HCT116 (cell line): Measurements from ENCODE around the gene SERP1. TPM values are rescaled to one million over a fixed set of nuclear protein-coding genes. Genes with fewer than 3 reads are reported as not detected.

Source experiments
- ATAC-seq: fragments of 200-7000 bp; cut with Tn5 transposase; 2 replicates; pipeline ENCODE4 v1.9.1; 2020; ENCODE audit warnings: mild to moderate bottlenecking, moderate library complexity
- BruUV-seq: library from RNA; stranded (reverse); fragments of 400-500 nt; replicated peaks from 2 replicates; lab custom pipeline; 2021; lab: Mats Ljungman, UMichigan
- CTCF ChIA-PET: fragments of 300-600 bp; sonication (Branson Sonifier 250); formaldehyde crosslinking; loops from one replicate; lab custom pipeline; 2021; ENCODE audit warnings: antibody characterized with exemption; lab: Charles Lee
- POLR2A ChIA-PET: fragments of 300-600, 350-600 bp; sonication (Branson Sonifier 250); formaldehyde crosslinking; loops from one replicate; lab custom pipeline; 2021; ENCODE audit warnings: antibody characterized with exemption; lab: Charles Lee
- RAD21 ChIA-PET, 2 experiments: fragments of 300-600 bp; sonication (Branson Sonifier 250); formaldehyde crosslinking; loops; one replicate each; lab custom pipeline; 2023; ENCODE audit warnings: low total read pairs in 2 of 2; ENCODE audit not compliant: uncharacterized antibody in 2 of 2, unreplicated experiment in 2 of 2, low non-redundant PET in 1 of 2; lab: Charles Lee
- DNase-seq: peaks from one replicate; pipeline ENCODE4 v3.0.0-alpha.2; 2010; ENCODE audit warnings: low read depth, low spot score
- H2AFZ ChIP-seq: fragments of 200-600 bp; shearing (Covaris generic), sonication (generic); 2 replicates; pipeline ENCODE4 v1.6.1; 2017; ENCODE audit warnings: low read depth, mixed run types, mixed read lengths, antibody characterized with exemption, low read length; ENCODE audit not compliant: poor library complexity, severe bottlenecking
- H3K27ac ChIP-seq: 2 replicates; pipeline ENCODE4 v1.5.1; 2012; ENCODE audit warnings: low read depth, low read length
- H3K27me3 ChIP-seq: fragments of 200-600 bp; sonication (generic); 2 replicates; pipeline ENCODE4 v1.6.1; 2016; ENCODE audit warnings: mixed run types, low read length, mixed read lengths; ENCODE audit not compliant: insufficient read depth
- H3K36me3 ChIP-seq, 2 experiments: fragments of 200-500 bp in 1 of 2; fragments of 200-600 bp in 1 of 2; sonication (Bioruptor generic) in 1 of 2; sonication (generic) in 1 of 2; 2 replicates each; pipeline versions ENCODE4 v1.5.1 to v1.6.1; 2014 to 2016; ENCODE audit warnings: low read length in 2 of 2, inconsistent platforms in 1 of 2, mixed read lengths in 1 of 2, mixed run types in 1 of 2; ENCODE audit not compliant: insufficient read depth in 2 of 2, control insufficient read depth in 1 of 2
- H3K4me1 ChIP-seq, 2 experiments: fragments of 200-600 bp in 1 of 2; sonication (generic) in 1 of 2; 2 replicates each; pipeline versions ENCODE4 v1.5.1 to v1.6.1; 2012 to 2017; ENCODE audit warnings: low read length in 2 of 2, inconsistent platforms in 1 of 2, mild to moderate bottlenecking in 1 of 2, mixed read lengths in 1 of 2, mixed run types in 1 of 2, moderate library complexity in 1 of 2; ENCODE audit not compliant: insufficient read depth in 2 of 2, control insufficient read depth in 1 of 2
- H3K4me2 ChIP-seq: fragments of 200-600 bp; sonication (generic); 2 replicates; pipeline ENCODE4 v1.6.1; 2017; ENCODE audit warnings: mixed run types, low read length, mixed read lengths
- H3K4me3 ChIP-seq, 2 experiments: fragments of 200-600 bp in 1 of 2; sonication (generic) in 1 of 2; replicated peaks in 1 of 2; 2 replicates each; pipeline ENCODE4 v1.5.1; 2011 to 2016; ENCODE audit warnings: low read length in 2 of 2, control low read depth in 1 of 2, low read depth in 1 of 2, mild to moderate bottlenecking in 1 of 2, mixed read lengths in 1 of 2, mixed run types in 1 of 2
- H3K79me2 ChIP-seq: fragments of 200-600 bp; sonication (generic); 2 replicates; pipeline ENCODE4 v1.6.1; 2017; ENCODE audit warnings: mild to moderate bottlenecking, mixed run types, low read length, moderate library complexity, mixed read lengths; ENCODE audit not compliant: insufficient read depth
- H3K9ac ChIP-seq: fragments of 200-600 bp; sonication (generic); 2 replicates; pipeline ENCODE4 v1.6.1; 2016; ENCODE audit warnings: low read length, mixed read lengths
- H3K9me2 ChIP-seq: fragments of 200-600 bp; sonication (generic), shearing (Covaris generic); 2 replicates; pipeline ENCODE4 v1.6.1; 2017; ENCODE audit warnings: mixed run types, mild to moderate bottlenecking, moderate library complexity; ENCODE audit not compliant: insufficient read depth
- H3K9me3 ChIP-seq, 2 experiments: fragments of 200-500 bp in 1 of 2; fragments of 200-600 bp in 1 of 2; sonication (Bioruptor generic) in 1 of 2; sonication (generic) in 1 of 2; 2 replicates each; pipeline ENCODE4 v1.6.1; 2014 to 2017; ENCODE audit warnings: low read length in 2 of 2, mixed read lengths in 2 of 2, inconsistent platforms in 1 of 2, low read depth in 1 of 2, mild to moderate bottlenecking in 1 of 2, mixed run types in 1 of 2, moderate library complexity in 1 of 2; ENCODE audit not compliant: control insufficient read depth in 1 of 2, insufficient read depth in 1 of 2
- H4K20me1 ChIP-seq: fragments of 200-600 bp; sonication (generic), shearing (Covaris generic); 2 replicates; pipeline ENCODE4 v1.6.1; 2017; ENCODE audit warnings: mixed run types, mild to moderate bottlenecking, moderate library complexity; ENCODE audit not compliant: insufficient read depth
- CEBPB ChIP-seq: IDR thresholded peaks from 2 replicates; pipeline ENCODE4 v1.6.1; 2012; ENCODE audit warnings: low read depth
- EGR1 ChIP-seq: IDR thresholded peaks from 2 replicates; pipeline ENCODE4 v1.6.1; 2012; ENCODE audit warnings: low read depth
- ELF1 ChIP-seq: IDR thresholded peaks from 2 replicates; pipeline ENCODE4 v1.6.1; 2012; ENCODE audit warnings: low read depth, borderline replicate concordance
- EZH2 ChIP-seq: fragments of 200-600 bp; sonication (generic); IDR thresholded peaks from 2 replicates; pipeline ENCODE4 v1.6.1; 2017; ENCODE audit warnings: antibody characterized with exemption, mixed run types
- EZH2phosphoT487 ChIP-seq: fragments of 200-600 bp; IDR thresholded peaks from 2 replicates; pipeline ENCODE4 v1.6.1; 2018; ENCODE audit warnings: antibody characterized with exemption, borderline replicate concordance
- JUND ChIP-seq: IDR thresholded peaks from 2 replicates; pipeline ENCODE4 v1.6.1; 2012
- POLR2A ChIP-seq: IDR thresholded peaks from 2 replicates; pipeline ENCODE4 v1.7.0; 2011; ENCODE audit warnings: borderline replicate concordance; ENCODE audit not compliant: insufficient read depth, insufficient read length; ENCODE audit errors: extremely low read depth
- POLR2AphosphoS5 ChIP-seq: IDR thresholded peaks from 2 replicates; pipeline ENCODE4 v1.6.1; 2011; ENCODE audit warnings: mild to moderate bottlenecking, low read depth, low read length, moderate library complexity
- RAD21 ChIP-seq: IDR thresholded peaks from 2 replicates; pipeline ENCODE4 v1.6.1; 2012; ENCODE audit warnings: low read depth, mild to moderate bottlenecking
- SP1 ChIP-seq: IDR thresholded peaks from 2 replicates; pipeline ENCODE4 v1.6.1; 2012; ENCODE audit warnings: low read depth
- YY1 ChIP-seq: IDR thresholded peaks from 2 replicates; pipeline ENCODE4 v1.6.1; 2011; ENCODE audit warnings: low read length, low read depth, moderate library complexity, mild to moderate bottlenecking; ENCODE audit not compliant: insufficient replicate concordance; ENCODE audit errors: extremely low read depth
- ZFX ChIP-seq: fragments of 450-650 bp; IDR thresholded peaks from 2 replicates; pipeline ENCODE4 v1.6.1; 2017
- intact Hi-C: fragments of 100-400 bp; cut with micrococcal nuclease; formaldehyde crosslinking; loops from 2 replicates; pipeline ENCODE4 v1.10.0; 2022
- total RNA-seq: library from RNA; stranded (reverse); gene quantifications from one replicate; pipeline ENCODE4 v1.2.1, GENCODE V29; 2021; ENCODE audit not compliant: unreplicated experiment
- TF ChIP-seq, protein P1 (sequence below): IDR thresholded peaks from 2 replicates; pipeline ENCODE4 v1.6.1; 2012; ENCODE audit warnings: low read depth
- TF ChIP-seq, protein P2 (sequence below): IDR thresholded peaks from 2 replicates; pipeline ENCODE4 v1.6.1; 2012

SERP1 gene
- total RNA-seq, 1 experiment from 2014 or later = 69.1 TPM

GRCh38 chr3:150582620-150583019, 36.3 kb upstream of the SERP1 start:
- TF ChIP-seq ZFX = no peak
- TF ChIP-seq JUND = no peak
- TF ChIP-seq, protein P1, sequence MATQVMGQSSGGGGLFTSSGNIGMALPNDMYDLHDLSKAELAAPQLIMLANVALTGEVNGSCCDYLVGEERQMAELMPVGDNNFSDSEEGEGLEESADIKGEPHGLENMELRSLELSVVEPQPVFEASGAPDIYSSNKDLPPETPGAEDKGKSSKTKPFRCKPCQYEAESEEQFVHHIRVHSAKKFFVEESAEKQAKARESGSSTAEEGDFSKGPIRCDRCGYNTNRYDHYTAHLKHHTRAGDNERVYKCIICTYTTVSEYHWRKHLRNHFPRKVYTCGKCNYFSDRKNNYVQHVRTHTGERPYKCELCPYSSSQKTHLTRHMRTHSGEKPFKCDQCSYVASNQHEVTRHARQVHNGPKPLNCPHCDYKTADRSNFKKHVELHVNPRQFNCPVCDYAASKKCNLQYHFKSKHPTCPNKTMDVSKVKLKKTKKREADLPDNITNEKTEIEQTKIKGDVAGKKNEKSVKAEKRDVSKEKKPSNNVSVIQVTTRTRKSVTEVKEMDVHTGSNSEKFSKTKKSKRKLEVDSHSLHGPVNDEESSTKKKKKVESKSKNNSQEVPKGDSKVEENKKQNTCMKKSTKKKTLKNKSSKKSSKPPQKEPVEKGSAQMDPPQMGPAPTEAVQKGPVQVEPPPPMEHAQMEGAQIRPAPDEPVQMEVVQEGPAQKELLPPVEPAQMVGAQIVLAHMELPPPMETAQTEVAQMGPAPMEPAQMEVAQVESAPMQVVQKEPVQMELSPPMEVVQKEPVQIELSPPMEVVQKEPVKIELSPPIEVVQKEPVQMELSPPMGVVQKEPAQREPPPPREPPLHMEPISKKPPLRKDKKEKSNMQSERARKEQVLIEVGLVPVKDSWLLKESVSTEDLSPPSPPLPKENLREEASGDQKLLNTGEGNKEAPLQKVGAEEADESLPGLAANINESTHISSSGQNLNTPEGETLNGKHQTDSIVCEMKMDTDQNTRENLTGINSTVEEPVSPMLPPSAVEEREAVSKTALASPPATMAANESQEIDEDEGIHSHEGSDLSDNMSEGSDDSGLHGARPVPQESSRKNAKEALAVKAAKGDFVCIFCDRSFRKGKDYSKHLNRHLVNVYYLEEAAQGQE = no peak
- no peak for TF ChIP-seq EGR1
- no peak for TF ChIP-seq EZH2phosphoT487
- TF ChIP-seq CEBPB = no peak
- no peak for TF ChIP-seq POLR2A
- Histone ChIP-seq H3K9ac (no peak overlapping the region), H3K27me3 (no peaks in the 10 kb centered on the region), H3K4me1 (no peaks in the 10 kb centered on the region), H3K4me2 (no peak overlapping the region), H3K9me3 (no peaks in the 10 kb centered on the region), H3K79me2 (peaks cover 73% of the 10 kb centered on the region), H3K27ac (no peak overlapping the region), H2AFZ (no peak overlapping the region), H3K4me3 (no peak overlapping the region), H3K36me3 (peaks cover 30 to 34% of the 10 kb centered on the region in 2 experiments; a peak in 3 of 4 replicates), H4K20me1 (0 out of 2 replicates have a peak, but pooled peaks cover 8% of the 10 kb centered on the region), H3K9me2 (no peaks in the 10 kb centered on the region)
- no TSS peak for BruUV-seq
- ATAC-seq (no peak), DNase-seq (no peak)
- CTCF ChIA-PET = no interaction called here
- RAD21 ChIA-PET = no interaction called here
- intact Hi-C loops = no loop called here
- POLR2A ChIA-PET = no interaction called here

- no TSS peak for BruUV-seq
- Histone ChIP-seq H3K9me2 (no peaks in the 10 kb centered on the region), H3K9ac (no peak overlapping the region), H3K4me1 (no peaks in the 10 kb centered on the region), H2AFZ (no peak overlapping the region), H3K79me2 (peaks cover 76% of the 10 kb centered on the region), H3K27ac (no peak overlapping the region), H4K20me1 (0 out of 2 replicates have a peak, but pooled peaks cover 8% of the 10 kb centered on the region), H3K4me2 (no peak overlapping the region), H3K4me3 (no peak overlapping the region), H3K27me3 (no peaks in the 10 kb centered on the region), H3K9me3 (no peaks in the 10 kb centered on the region), H3K36me3 (peaks cover 39 to 44% of the 10 kb centered on the region in 2 experiments)
- no peak for TF ChIP-seq RAD21
- no peak for TF ChIP-seq EZH2
- no peak for TF ChIP-seq SP1
- TF ChIP-seq POLR2AphosphoS5 = no peak
- TF ChIP-seq JUND = no peak
- TF ChIP-seq POLR2A = no peak
- no peak for TF ChIP-seq ELF1
- TF ChIP-seq YY1 = no peak
- TF ChIP-seq, protein P2, sequence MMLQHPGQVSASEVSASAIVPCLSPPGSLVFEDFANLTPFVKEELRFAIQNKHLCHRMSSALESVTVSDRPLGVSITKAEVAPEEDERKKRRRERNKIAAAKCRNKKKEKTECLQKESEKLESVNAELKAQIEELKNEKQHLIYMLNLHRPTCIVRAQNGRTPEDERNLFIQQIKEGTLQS = no peak
- ChIA-PET RAD21 (no interaction called here), CTCF (no interaction called here), POLR2A (no interaction called here)
- ATAC-seq = no peak
- intact Hi-C loops = no loop called here
- DNase-seq = no peak
Measured at GRCh38 chr3:150581174-150581573, 34.9 kb upstream of the SERP1 start.
